K562 (cell line): ENCODE measurements around the gene ARFIP2. TPM values are rescaled to one million over a fixed set of nuclear protein-coding genes. Genes with fewer than 3 reads are reported as not detected.

ENCODE experiments used
- NEUROD1 ChIP-seq: fragments of 150-350 bp; IDR thresholded peaks from 2 replicates; pipeline ENCODE4 v1.6.1; 2014; ENCODE audit warnings: borderline replicate concordance, low read length, low read depth; ENCODE audit not compliant: partially characterized antibody
- PPARD ChIP-seq: fragments of 250-450 bp; sonication (Bioruptor Pico); IDR thresholded peaks from 2 replicates; pipeline ENCODE4 v1.8.0; 2022; ENCODE audit warnings: inconsistent platforms, mild to moderate bottlenecking, moderate library complexity
- RBM17 ChIP-seq: fragments of 200-400 bp; formaldehyde crosslinking; IDR thresholded peaks from 2 replicates; pipeline ENCODE4 v1.6.1; 2017; ENCODE audit warnings: low read depth, mild to moderate bottlenecking, low read length, borderline replicate concordance
- SIN3A ChIP-seq, 2 experiments: fragments of 150-350 bp in 1 of 2; IDR thresholded peaks; 2 replicates each; pipeline ENCODE4 v1.6.1; 2011 to 2016; ENCODE audit warnings: borderline replicate concordance in 2 of 2, low read depth in 2 of 2, low read length in 2 of 2, mild to moderate bottlenecking in 2 of 2, moderate library complexity in 2 of 2; ENCODE audit not compliant: control insufficient read depth in 1 of 2
- SMAD4 ChIP-seq: fragments of 250-450 bp; sonication (Bioruptor Pico); conservative IDR thresholded peaks from 2 replicates; pipeline ENCODE4 v1.8.0; 2021; ENCODE audit warnings: inconsistent platforms, mild to moderate bottlenecking, moderate library complexity
- SPI1 ChIP-seq: IDR thresholded peaks from 2 replicates; pipeline ENCODE4 v1.6.1; 2011; ENCODE audit warnings: low read depth, low read length, control low read depth, borderline replicate concordance
- SRSF3 ChIP-seq: fragments of 200-400 bp; formaldehyde crosslinking; IDR thresholded peaks from 2 replicates; pipeline ENCODE4 v1.6.1; 2016; ENCODE audit warnings: mild to moderate bottlenecking, low read length, moderate library complexity; ENCODE audit not compliant: insufficient read depth
- TAF9B ChIP-seq: fragments of 450-650 bp; IDR thresholded peaks from 2 replicates; pipeline ENCODE4 v1.6.1; 2018; ENCODE audit warnings: mild to moderate bottlenecking; ENCODE audit not compliant: partially characterized antibody
- ZBTB8A ChIP-seq: fragments of 450-650 bp; IDR thresholded peaks from 2 replicates; pipeline ENCODE4 v1.6.1; 2018; ENCODE audit warnings: mild to moderate bottlenecking, moderate library complexity; ENCODE audit not compliant: partially characterized antibody
- ZNF507 ChIP-seq: conservative IDR thresholded peaks from 2 replicates; pipeline ENCODE4 v1.6.1; 2017; ENCODE audit warnings: missing genetic modification characterization, missing compliant biosample characterization
- polyA plus RNA-seq, 8 experiments: library from polyadenylated mRNA; depleted of rRNA in 4 of 8; stranded (reverse) in 5 of 8; unstranded in 3 of 8; fragments of >200 nt; fragmentation: Nextera tagmentation in 2 of 8; fragmentation: Illumina TruSeq in 1 of 8; extraction: Ambion mirVana in 2 of 8; extraction: Trizol in 1 of 8; gene quantifications; 2 replicates each; pipeline versions ENCODE4 v1.2.1 to v1.2.3, GENCODE V29; 2011 to 2014; ENCODE audit warnings: inconsistent platforms in 1 of 8, missing spikeins in 1 of 8
- total RNA-seq, 7 experiments: library from RNA; depleted of rRNA in 6 of 7; stranded (reverse); fragments of >200 nt in 6 of 7; fragmentation: Illumina TruSeq in 2 of 7; extraction: Trizol in 2 of 7; gene quantifications; 2 replicates each; pipeline versions ENCODE4 v1.2.1 to v1.2.3, GENCODE V29; 2011 to 2021; ENCODE audit warnings: low replicate concordance in 1 of 7
- TF ChIP-seq, protein P1 (sequence below), 2 experiments: IDR thresholded peaks; 2 replicates each; pipeline ENCODE4 v1.6.1; 2011; ENCODE audit warnings: borderline replicate concordance in 1 of 2, control low read depth in 1 of 2, low read depth in 1 of 2, low read length in 1 of 2, mild to moderate bottlenecking in 1 of 2, mixed read lengths in 1 of 2, moderate library complexity in 1 of 2; ENCODE audit not compliant: insufficient read depth in 1 of 2, insufficient read length in 1 of 2, poor library complexity in 1 of 2, severe bottlenecking in 1 of 2; ENCODE audit errors: extremely low read depth in 1 of 2
- TF ChIP-seq, protein P2 (sequence below): sonication (generic); formaldehyde crosslinking; IDR thresholded peaks from 2 replicates; pipeline ENCODE4 v1.8.1; 2023; ENCODE audit warnings: mild to moderate bottlenecking, missing genetic modification reagents
- TF ChIP-seq, protein P3 (sequence below), 2 experiments: fragments of 450-650 bp in 1 of 2; sonication (generic) in 1 of 2; formaldehyde crosslinking in 1 of 2; IDR thresholded peaks; 2 replicates each; pipeline versions ENCODE4 v1.7.1 to v1.9.0; 2016 to 2022; ENCODE audit warnings: inconsistent platforms in 1 of 2, mild to moderate bottlenecking in 1 of 2, missing genetic modification reagents in 1 of 2

Gene ARFIP2
- total and polyA plus RNA-seq, 9 of the 15 experiments (the other 6 are each of a cell fraction or from before 2014, with no cell fraction given): 11.8 to 74.1 (median 41.0) TPM

DNA sequence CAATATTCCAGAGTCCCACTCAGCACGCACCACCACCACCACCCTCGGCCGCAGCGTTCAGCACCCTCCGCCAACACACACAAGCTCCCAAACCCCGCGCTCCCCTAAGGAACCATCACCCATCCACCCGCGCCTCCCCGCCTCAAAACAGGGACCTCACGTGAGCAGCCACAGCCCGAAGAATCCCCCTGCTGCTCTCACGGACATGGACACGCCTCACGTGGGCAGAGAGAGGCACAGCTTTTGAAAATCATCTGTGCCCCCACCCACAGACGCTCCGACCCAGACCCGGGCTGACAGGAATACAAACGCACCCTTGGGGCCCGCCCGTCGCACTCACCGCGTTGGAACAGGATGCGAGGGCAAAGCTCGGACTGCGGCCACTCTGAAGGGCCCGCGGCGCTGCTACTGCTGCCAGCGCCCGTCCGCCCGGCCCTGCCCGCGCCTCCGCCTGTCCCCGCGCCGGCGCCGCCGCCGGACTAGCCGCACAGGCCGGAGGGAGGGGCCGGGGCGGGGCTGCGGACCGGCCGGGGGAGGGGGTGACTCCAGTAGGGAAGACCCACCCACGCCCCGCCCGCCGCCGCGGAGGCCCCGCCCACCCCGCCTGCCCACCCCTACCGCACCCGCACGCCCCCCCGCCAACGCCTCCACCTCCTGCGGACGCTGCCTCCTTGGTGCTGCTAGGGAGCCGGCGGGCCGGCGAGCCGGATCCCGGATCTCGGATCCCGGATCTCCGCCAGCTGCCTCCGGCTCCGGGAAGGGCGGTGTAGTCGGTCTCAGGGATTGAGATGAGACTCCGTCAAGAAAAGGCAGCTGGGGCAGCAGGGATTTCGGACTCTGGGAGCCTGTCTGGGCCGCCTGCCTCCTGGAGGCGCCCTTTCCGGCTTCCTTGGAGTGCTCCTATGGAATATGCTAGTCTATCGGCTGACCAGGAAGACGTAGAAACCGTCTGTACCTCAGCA, 7.4 kb downstream of the ARFIP2 start, which contains the start of gene TRIM3 (continued):
- TF ChIP-seq SIN3A (IDR thresholded peaks at IDR 0.05; ENCODE audit: borderline replicate concordance in 2 of 2, control insufficient read depth in 1 of 2, low read depth in 2 of 2, low read length in 2 of 2) (0 out of 4 replicates have a peak, but pooled peaks of 1 of the 2 experiments have one; percentile 39), PPARD (CRISPR knock-in tag) (no peak), ZNF507 (no peak), TAF9B (no peak), NEUROD1 (no peak), SMAD4 (CRISPR knock-in tag) (peak; percentile 27; the same call in 1 of the 2 replicates), RBM17 (no peak), SRSF3 (no peak), ZBTB8A (no peak), SPI1 (no peak)
- TF ChIP-seq, protein P1, sequence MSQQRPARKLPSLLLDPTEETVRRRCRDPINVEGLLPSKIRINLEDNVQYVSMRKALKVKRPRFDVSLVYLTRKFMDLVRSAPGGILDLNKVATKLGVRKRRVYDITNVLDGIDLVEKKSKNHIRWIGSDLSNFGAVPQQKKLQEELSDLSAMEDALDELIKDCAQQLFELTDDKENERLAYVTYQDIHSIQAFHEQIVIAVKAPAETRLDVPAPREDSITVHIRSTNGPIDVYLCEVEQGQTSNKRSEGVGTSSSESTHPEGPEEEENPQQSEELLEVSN (IDR thresholded peaks at IDR 0.05; ENCODE audit: borderline replicate concordance in 1 of 2, extremely low read depth in 1 of 2, insufficient read depth in 1 of 2, insufficient read length in 1 of 2, low read depth in 1 of 2, low read length in 1 of 2, poor library complexity in 1 of 2, severe bottlenecking in 1 of 2): peak in 1 of 2 experiments; percentile 36
- TF ChIP-seq, protein P2, sequence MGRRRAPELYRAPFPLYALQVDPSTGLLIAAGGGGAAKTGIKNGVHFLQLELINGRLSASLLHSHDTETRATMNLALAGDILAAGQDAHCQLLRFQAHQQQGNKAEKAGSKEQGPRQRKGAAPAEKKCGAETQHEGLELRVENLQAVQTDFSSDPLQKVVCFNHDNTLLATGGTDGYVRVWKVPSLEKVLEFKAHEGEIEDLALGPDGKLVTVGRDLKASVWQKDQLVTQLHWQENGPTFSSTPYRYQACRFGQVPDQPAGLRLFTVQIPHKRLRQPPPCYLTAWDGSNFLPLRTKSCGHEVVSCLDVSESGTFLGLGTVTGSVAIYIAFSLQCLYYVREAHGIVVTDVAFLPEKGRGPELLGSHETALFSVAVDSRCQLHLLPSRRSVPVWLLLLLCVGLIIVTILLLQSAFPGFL (CRISPR knock-in tag): no peak
- TF ChIP-seq, protein P3, sequence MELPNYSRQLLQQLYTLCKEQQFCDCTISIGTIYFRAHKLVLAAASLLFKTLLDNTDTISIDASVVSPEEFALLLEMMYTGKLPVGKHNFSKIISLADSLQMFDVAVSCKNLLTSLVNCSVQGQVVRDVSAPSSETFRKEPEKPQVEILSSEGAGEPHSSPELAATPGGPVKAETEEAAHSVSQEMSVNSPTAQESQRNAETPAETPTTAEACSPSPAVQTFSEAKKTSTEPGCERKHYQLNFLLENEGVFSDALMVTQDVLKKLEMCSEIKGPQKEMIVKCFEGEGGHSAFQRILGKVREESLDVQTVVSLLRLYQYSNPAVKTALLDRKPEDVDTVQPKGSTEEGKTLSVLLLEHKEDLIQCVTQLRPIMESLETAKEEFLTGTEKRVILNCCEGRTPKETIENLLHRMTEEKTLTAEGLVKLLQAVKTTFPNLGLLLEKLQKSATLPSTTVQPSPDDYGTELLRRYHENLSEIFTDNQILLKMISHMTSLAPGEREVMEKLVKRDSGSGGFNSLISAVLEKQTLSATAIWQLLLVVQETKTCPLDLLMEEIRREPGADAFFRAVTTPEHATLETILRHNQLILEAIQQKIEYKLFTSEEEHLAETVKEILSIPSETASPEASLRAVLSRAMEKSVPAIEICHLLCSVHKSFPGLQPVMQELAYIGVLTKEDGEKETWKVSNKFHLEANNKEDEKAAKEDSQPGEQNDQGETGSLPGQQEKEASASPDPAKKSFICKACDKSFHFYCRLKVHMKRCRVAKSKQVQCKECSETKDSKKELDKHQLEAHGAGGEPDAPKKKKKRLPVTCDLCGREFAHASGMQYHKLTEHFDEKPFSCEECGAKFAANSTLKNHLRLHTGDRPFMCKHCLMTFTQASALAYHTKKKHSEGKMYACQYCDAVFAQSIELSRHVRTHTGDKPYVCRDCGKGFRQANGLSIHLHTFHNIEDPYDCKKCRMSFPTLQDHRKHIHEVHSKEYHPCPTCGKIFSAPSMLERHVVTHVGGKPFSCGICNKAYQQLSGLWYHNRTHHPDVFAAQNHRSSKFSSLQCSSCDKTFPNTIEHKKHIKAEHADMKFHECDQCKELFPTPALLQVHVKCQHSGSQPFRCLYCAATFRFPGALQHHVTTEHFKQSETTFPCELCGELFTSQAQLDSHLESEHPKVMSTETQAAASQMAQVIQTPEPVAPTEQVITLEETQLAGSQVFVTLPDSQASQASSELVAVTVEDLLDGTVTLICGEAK (IDR thresholded peaks at IDR 0.05): peak; percentile 51
- TF ChIP-seq, protein P3 (CRISPR knock-in tag; IDR thresholded peaks at IDR 0.05): no peak
